Stimulated activated CD4-positive, alpha-beta T cell treated with anti-CD3 and anti-CD28 coated beads, TNF-alpha, amount 100 ng/mL, for 48 hours (primary cell): ENCODE data around the gene FPGS.
"Not testable (repeated sequence)": the region's sequence is repeated elsewhere in the genome, so short reads cannot be mapped to it uniquely, and the experiment has no call there.

Source experiments
- DNase-seq, 3 donors: peaks; one replicate each; pipeline ENCODE4 v3.0.0-alpha.2; 2020; ENCODE audit warnings: low read depth in 3 of 3

The FPGS gene

GRCh38 chr9:127802576-127803443, at the start of gene FPGS:
Gene FPGS, plus strand, starts transcription at chr9:127802882. Its CDS starts 43 bp downstream, at chr9:127802925.
- DNase-seq = peak; percentile 67 to 87 (median 73)

GRCh38 chr9:127753148-127753547, 49.5 kb upstream of the FPGS start:
- DNase-seq = no peak

GRCh38 chr9:127753622-127754021, 49.1 kb upstream of the FPGS start:
- DNase-seq = no peak

- DNase-seq = no peak
These were observed 48.3 kb upstream of the FPGS start for GRCh38 chr9:127754099-127755060.

- no peak for DNase-seq
These were observed 47.3 kb upstream of the FPGS start for GRCh38 chr9:127755061-127756060.

GRCh38 chr9:127756233-127756632, 46.4 kb upstream of the FPGS start:
- DNase-seq = no peak

- not testable (repeated sequence) for DNase-seq
These were observed 45.9 kb upstream of the FPGS start for GRCh38 chr9:127756776-127757175.

GRCh38 chr9:127758843-127759242, 43.8 kb upstream of the FPGS start:
- DNase-seq = no peak

GRCh38 chr9:127761061-127761460, 41.6 kb upstream of the FPGS start:
- no peak for DNase-seq

- DNase-seq = no peak
These were observed 41.2 kb upstream of the FPGS start for GRCh38 chr9:127761491-127761956.

- no peak for DNase-seq
These were observed 40.5 kb upstream of the FPGS start for GRCh38 chr9:127762111-127762676.

GRCh38 chr9:127763918-127764384, 38.7 kb upstream of the FPGS start:
- DNase-seq = no peak

GRCh38 chr9:127765418-127765817, 37.3 kb upstream of the FPGS start:
- no peak for DNase-seq

GRCh38 chr9:127767410-127767809, 35.3 kb upstream of the FPGS start:
- DNase-seq = no peak

GRCh38 chr9:127767909-127768331, 34.8 kb upstream of the FPGS start:
- no peak for DNase-seq

- no peak for DNase-seq
These were observed 34.0 kb upstream of the FPGS start for GRCh38 chr9:127768698-127769097.

GRCh38 chr9:127769101-127769500, 33.6 kb upstream of the FPGS start:
- no peak for DNase-seq

GRCh38 chr9:127769929-127770582, 32.6 kb upstream of the FPGS start:
- no peak for DNase-seq

- DNase-seq = no peak
These were observed 32.1 kb upstream of the FPGS start for GRCh38 chr9:127770583-127770904.

GRCh38 chr9:127770905-127771569, 31.6 kb upstream of the FPGS start:
- peak; percentile 94 to 98 (median 96) for DNase-seq
